ENCODE measurements around the gene ZNF343.
"Not testable (repeated sequence)": the region's sequence is repeated elsewhere in the genome, so short reads cannot be mapped to it uniquely, and the experiment has no call there.

Gene ZNF343

DNA sequence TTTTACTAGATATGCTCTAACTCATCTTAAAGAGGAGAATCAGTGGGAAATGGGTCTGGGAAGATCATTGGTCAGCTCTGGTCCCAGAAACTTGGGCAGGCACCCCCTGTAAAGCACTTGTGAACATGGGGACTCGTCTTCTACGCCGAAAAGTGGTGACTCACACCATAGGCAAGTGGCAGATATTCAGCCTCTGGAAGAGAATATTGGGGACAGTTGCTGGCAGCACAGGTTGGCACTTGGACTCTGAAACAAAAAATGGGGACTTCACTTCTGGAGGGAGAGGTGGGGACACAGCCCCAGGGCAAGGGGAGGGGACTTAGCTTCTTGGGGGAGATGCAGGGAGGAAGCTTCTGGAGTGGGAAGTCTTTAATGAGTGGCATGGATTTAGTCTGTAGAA lies 11.9 kb upstream of the ZNF343 start:
- no peak for DNase-seq

DNA sequence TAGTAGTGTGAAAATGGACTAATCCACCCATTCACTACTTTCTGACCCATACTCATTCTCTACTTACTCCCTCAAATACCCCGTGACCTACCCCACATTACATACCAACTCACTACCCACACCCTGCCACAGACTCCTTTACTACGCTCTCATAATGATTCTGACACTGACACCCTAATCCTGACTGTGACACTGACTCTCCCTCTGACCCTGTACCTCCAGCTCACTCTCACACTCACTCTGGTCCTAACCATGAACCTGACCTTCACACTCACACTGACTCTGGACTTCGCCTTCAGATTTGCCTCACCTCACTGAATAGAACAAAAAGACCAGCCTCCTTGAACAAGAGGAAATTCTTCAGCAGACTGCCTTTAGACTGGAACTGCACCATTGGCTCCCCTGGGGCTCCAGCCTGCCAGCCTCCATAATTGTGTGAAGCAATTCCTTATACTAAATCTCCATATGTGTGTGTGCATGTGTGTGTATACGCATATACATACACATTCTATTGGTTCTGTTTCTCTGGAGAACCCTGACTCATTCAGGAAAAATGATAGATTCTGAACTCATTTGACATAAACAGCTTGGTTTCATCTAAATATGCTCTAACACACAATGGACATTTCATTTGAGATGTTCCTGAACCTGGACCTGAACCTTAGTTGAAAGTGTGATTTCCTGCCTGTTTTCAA lies 10.5 kb upstream of the ZNF343 start:
- DNase-seq = no peak

DNA sequence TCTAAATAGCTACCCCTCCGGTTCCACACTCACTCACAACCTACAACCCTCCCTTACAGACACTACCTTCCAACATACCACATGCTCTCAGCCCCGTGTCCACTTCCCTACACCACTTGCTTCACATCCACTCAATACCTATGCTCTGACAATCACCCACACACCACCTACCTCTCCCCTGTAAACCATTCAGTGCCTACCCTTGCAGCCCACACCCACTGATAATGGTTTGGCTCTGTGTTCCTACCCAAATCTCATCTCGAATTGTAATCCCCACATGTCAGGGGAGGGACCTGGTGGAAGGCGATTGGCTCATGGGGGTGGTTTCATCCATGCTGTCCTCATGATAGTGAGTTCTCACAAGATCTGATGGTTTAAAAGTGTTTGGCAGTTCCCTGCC lies 9.8 kb upstream of the ZNF343 start:
- no peak for DNase-seq

DNA sequence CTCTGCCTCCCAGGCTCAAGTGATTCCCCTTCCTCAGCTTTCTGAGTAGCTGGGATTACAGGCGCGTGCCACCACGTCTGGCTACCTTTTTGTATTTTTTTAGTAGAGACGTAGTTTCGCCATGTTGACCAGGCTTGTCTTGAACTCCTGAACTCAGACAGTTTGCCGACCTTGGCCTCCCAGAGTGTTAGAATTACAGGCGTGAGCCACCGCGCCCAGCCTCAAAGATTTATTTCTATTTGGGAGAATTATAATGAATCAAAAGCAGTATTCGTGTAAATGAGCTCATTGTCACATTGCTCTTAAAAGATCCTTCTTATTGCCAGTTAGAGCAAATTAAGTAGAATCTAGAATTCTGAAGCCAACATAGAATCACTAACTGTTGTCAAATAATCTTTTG lies 9.4 kb upstream of the ZNF343 start:
- DNase-seq = no peak

DNA sequence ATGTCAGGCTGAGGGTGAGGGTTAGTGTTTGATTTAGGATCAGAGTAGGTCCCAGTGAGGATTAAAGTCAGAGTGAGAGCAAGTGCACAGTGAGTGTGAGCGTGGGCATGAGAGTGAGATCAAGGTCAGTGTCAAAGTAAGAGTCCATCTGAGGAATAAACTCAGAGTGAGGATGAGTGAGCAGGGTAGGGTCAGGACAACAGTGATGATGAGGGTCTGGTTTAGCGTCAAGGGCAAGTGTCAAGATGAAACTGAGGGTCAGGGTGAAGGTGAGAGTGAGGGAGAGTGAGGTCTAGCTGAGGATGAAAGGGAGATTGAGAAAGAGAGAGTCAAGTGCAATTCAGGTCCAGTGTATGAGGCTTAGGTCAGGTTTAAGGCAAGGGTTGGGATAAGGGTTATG lies 7.7 kb upstream of the ZNF343 start:
- DNase-seq = no peak

- no peak for DNase-seq
These were observed 6.5 kb upstream of the ZNF343 start for GRCh38 chr20:2515203-2515602.

DNA sequence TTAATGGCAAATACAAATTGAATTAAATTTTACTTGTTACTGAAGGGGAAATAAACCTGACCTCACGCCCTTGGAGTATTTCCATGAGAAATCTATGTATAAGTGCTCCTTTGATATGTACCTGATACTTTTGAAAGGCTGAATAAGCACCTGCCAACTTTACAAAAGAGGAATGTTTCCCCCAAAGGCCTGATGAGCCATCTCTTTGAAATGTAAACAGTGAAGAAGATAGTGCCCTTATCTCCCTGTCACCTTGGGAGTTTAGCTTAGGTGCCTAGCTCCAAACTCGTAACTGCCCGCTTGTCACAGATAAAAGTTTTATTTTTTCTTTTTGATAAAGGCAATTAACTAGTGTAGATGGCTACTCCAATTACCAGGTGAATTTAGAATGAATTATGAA lies 1.1 kb upstream of the ZNF343 start:
- no peak for DNase-seq

DNA sequence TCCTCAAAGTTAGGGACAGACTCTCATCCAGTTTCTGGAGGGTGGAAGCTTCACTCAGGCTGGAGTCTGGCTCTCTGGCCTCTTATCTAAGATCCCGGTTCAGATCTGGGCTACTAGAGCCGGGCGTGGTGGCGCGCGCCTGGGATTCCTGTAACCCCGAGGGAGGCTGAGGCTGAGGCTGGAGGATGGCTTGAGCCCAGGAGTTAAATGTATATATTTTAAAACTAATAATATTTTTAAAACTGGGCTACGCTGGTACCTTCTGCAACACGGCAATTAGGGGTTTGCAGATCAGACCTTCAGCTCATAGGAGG lies 710 bp upstream of the ZNF343 start:
- DNase-seq = no peak

DNA sequence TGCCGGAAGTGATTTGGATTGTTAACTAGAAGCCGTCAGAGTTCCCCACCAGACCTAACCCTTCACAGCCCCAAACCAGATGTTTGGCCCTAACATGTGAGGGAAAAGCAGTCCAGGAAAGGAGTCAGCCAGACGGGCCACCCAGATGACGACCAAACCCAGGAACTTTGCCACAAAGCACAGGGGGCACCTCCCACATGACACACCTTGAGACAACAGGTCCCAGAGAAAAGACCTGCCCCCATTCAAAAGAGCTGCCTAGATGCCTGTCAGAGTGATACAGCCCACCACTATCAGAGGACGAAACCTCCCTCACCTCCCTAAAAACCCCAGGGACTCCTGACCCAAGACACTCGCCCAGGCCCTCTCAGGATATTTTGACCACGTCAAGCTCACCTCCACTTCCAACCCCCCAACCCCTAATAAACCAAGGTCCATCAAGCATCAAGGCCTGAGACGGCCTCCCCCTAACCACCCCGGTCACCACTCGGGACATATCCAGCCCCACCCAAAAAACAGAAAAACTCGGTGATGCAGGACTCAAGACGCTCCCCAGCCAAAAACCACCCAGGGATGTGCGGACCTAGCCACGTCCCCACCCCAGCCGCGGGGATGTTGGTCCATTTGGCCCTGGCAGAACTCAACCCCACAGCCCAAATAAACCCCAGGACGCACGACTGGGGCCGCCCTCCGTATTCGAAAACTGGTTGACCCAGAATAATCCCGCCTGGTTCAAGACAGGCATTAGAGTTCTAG lies 662 bp downstream of the ZNF343 start:
- peak; percentile 16 for DNase-seq

- no peak for DNase-seq
These were observed 1.3 kb downstream of the ZNF343 start for GRCh38 chr20:2507464-2507863.

- DNase-seq = not testable (repeated sequence)
These were observed 2.3 kb downstream of the ZNF343 start for GRCh38 chr20:2506426-2506825.

DNA sequence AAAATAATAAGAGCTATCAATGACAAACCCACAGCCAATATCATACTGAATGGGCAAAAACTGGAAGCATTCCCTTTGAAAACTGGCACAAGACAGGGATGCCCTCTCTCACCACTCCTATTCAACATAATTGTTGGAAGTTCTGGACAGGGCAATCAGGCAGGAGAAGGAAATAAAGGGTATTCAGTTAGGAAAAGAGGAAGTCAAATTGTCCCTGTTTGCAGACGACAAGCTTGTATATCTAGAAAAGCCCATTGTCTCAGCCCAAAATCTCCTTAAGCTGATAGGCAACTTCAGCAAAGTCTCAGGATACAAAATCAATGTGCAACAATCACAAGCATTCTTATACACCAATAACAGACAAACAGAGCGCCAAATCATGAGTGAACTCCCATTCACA lies 3.9 kb downstream of the ZNF343 start:
- DNase-seq = not testable (repeated sequence)

- not testable (repeated sequence) for DNase-seq
These were observed 5.8 kb downstream of the ZNF343 start for GRCh38 chr20:2502808-2503384.

GRCh38 chr20:2485661-2486060 lies 23.1 kb downstream of the ZNF343 start:
- DNase-seq = no peak

DNA sequence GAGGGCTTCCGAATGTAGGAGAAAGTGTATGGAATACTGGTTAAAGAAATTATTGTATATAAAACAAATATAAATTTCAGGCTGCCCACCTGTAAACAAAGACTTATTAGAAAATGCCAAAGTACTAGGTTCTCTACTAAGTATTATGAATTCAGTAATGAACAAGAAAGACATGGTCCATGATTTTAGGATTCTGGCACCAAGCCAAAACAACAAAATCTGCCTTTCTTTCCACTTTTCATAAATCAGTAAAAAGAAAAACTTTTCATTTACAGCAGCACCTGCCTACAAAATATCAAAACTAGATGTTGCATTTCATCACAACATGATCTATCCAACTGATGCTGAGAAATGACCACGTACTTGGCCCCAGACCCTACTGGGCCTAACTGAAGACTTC lies 23.6 kb downstream of the ZNF343 start:
- DNase-seq = no peak

DNA sequence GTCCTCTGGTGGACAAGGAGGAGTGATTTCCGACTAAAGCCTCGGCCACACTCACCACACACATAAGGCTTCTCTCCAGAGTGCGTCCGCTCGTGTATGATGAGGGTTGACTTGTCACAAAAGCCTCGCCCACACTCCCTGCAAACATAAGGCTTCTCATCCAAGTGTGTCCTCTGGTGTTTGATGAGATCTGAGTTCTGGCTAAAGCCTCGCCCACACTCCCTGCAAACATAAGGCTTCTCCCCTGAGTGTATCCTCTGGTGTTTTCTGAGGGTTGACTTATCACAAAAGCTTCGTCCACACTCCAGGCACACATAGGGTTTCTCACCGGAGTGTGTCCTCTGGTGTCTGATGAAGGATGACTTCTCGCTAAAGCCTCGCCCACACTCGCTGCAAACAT lies 25.2 kb downstream of the ZNF343 start:
- no peak for DNase-seq

- no peak for DNase-seq
These were observed 28.3 kb downstream of the ZNF343 start for GRCh38 chr20:2480381-2480780.

- DNase-seq = no peak
These were observed 31.7 kb downstream of the ZNF343 start for GRCh38 chr20:2476742-2477615.

DNA sequence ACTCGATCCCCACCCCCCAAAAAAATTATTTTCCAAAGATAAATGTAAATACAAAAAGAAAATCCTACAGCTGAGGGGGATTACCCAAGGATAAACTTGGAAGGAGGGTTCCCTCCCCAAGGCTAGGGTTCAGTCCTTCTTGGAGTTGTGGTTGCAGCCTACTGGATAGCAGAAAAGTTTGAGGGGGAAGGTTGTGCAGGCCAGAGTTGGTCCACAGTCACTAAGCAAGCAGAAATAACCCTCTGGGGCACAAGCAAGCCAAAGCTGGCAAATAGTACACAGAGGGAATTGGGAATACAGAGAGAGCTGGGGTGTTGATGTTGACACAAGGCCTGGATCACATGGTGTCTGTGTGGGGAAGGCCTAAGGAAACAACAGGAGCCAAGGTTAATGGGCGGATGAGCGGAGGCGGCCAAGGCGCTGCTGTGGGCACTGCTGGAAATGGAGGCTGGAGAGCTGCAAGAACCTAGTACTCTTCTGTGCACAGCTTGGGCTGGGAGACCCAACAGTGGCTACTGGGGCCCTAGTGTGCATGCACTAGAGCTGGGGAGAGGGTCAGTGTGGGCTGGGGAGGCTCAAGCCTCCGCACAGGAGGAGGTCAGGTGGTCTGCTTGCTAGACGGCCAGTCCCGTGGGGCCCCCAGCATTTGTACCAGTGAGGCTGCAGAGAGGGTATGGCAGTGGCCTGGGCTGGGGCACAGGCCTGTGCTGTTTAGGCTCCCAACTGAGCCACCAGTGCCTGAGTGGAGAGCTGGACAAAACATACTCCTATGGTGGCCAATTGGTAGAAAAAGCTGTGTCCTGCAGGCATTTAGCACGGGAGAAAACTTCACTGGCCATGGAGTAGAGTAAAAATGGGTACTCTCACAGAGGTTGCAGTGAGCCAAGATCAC lies 32.6 kb downstream of the ZNF343 start:
- no peak for DNase-seq

- DNase-seq = no peak
These were observed 35.2 kb downstream of the ZNF343 start for GRCh38 chr20:2473516-2473915.

- DNase-seq = peak; percentile 99
These were observed 38.1 kb downstream of the ZNF343 start, which contains the start of gene SNRPB for GRCh38 chr20:2470423-2471193. Gene SNRPB, minus strand, starts transcription at chr20:2470789. Its CDS starts 99 bp downstream, at chr20:2470690.
